ENCODE data around the gene COL4A2.

The COL4A2 gene

GRCh38 chr13:110372676-110373075 lies 65.6 kb downstream of the COL4A2 start:
- H3K27ac ChIP-seq: no peak overlapping the region
- TF ChIP-seq CTCF (conservative IDR thresholded peaks at IDR 0.05; ENCODE audit: low read depth): no peak
- no peak for DNase-seq (ENCODE audit: low spot score)
- CTCF ChIA-PET: no interaction called here
- POLR2A ChIA-PET (ENCODE audit: low non-redundant PET): no interaction called here

- DNase-seq (ENCODE audit: low spot score): no peak
- POLR2A ChIA-PET (ENCODE audit: low non-redundant PET): no interaction called here
- CTCF ChIA-PET: interaction anchor here (0.6 kb wide), 1 partner anchor 16 kb away, joined by 4 read pairs; no protein-coding TSS in a partner anchor
- no peak for TF ChIP-seq CTCF (conservative IDR thresholded peaks at IDR 0.05; ENCODE audit: low read depth)
- H3K27ac ChIP-seq: no peak overlapping the region
Measured at GRCh38 chr13:110373617-110374016, 66.5 kb downstream of the COL4A2 start.

GRCh38 chr13:110374431-110375370 lies 67.6 kb downstream of the COL4A2 start:
- no peak for TF ChIP-seq CTCF (conservative IDR thresholded peaks at IDR 0.05; ENCODE audit: low read depth)
- CTCF ChIA-PET: no interaction called here
- H3K27ac ChIP-seq: no peak overlapping the region
- no peak for DNase-seq (ENCODE audit: low spot score)
- POLR2A ChIA-PET (ENCODE audit: low non-redundant PET): no interaction called here

GRCh38 chr13:110376120-110376519 lies 69.0 kb downstream of the COL4A2 start:
- CTCF ChIA-PET: interaction anchor here (0.6 kb wide), 1 partner anchor 70 kb away, joined by 3 read pairs; no protein-coding TSS in a partner anchor
- TF ChIP-seq CTCF (conservative IDR thresholded peaks at IDR 0.05; ENCODE audit: low read depth): no peak
- DNase-seq (ENCODE audit: low spot score): no peak
- H3K27ac ChIP-seq: no peak overlapping the region
- POLR2A ChIA-PET (ENCODE audit: low non-redundant PET): no interaction called here

GRCh38 chr13:110377178-110377825 lies 70.2 kb downstream of the COL4A2 start:
- H3K27ac ChIP-seq: no peak overlapping the region
- no peak for TF ChIP-seq CTCF (conservative IDR thresholded peaks at IDR 0.05; ENCODE audit: low read depth)
- ChIA-PET CTCF (no interaction called here), POLR2A (ENCODE audit: low non-redundant PET) (no interaction called here)
- no peak for DNase-seq (ENCODE audit: low spot score)

- TF ChIP-seq CTCF (conservative IDR thresholded peaks at IDR 0.05; ENCODE audit: low read depth): no peak
- ChIA-PET CTCF (no interaction called here), POLR2A (ENCODE audit: low non-redundant PET) (no interaction called here)
- DNase-seq (ENCODE audit: low spot score): no peak
- H3K27ac ChIP-seq: no peak overlapping the region
Measured at GRCh38 chr13:110377826-110378201, 70.7 kb downstream of the COL4A2 start.

Measured in RWPE1 (cell line).